Calu3 (cell line): ENCODE measurements around the gene VAX1. TPM values are rescaled to one million over a fixed set of nuclear protein-coding genes. Genes with fewer than 3 reads are reported as not detected.

ENCODE experiments used
- BruUV-seq: library from RNA; stranded (reverse); fragments of 400-500 nt; replicated peaks from 2 replicates; lab custom pipeline; 2021; lab: Mats Ljungman, UMichigan
- CTCF ChIA-PET: fragments of 300-600 bp; sonication (Branson Sonifier 250); formaldehyde crosslinking; loops from one replicate; lab custom pipeline; 2022; ENCODE audit warnings: antibody characterized with exemption; lab: Charles Lee
- DNase-seq: peaks from one replicate; pipeline ENCODE4 v3.0.0; 2022
- H3K27ac Mint-ChIP-seq: one replicate; pipeline ENCODE4 v1.8.0; 2022; ENCODE audit warnings: mixed read lengths; ENCODE audit not compliant: unreplicated experiment
- H3K27me3 Mint-ChIP-seq: one replicate; pipeline ENCODE4 v1.8.0; 2022; ENCODE audit warnings: mixed read lengths; ENCODE audit not compliant: unreplicated experiment
- H3K36me3 Mint-ChIP-seq: one replicate; pipeline ENCODE4 v1.8.0; 2022; ENCODE audit warnings: mild to moderate bottlenecking, moderate library complexity, mixed read lengths; ENCODE audit not compliant: insufficient read depth, unreplicated experiment
- H3K4me1 Mint-ChIP-seq: one replicate; pipeline ENCODE4 v1.8.0; 2022; ENCODE audit warnings: mild to moderate bottlenecking, low read depth, mixed read lengths; ENCODE audit not compliant: unreplicated experiment
- H3K4me3 Mint-ChIP-seq: one replicate; pipeline ENCODE4 v1.8.0; 2022; ENCODE audit warnings: mild to moderate bottlenecking, low read depth, moderate library complexity, mixed read lengths; ENCODE audit not compliant: unreplicated experiment
- H3K9me3 Mint-ChIP-seq: one replicate; pipeline ENCODE4 v1.8.0; 2022; ENCODE audit warnings: low read depth, mixed read lengths; ENCODE audit not compliant: unreplicated experiment
- intact Hi-C: fragments of 100-400 bp; cut with micrococcal nuclease; formaldehyde crosslinking; loops from one replicate; pipeline ENCODE4 v1.10.0; 2022; ENCODE audit not compliant: unreplicated experiment
- total RNA-seq: library from RNA; stranded (reverse); gene quantifications from 2 replicates; pipeline ENCODE4 v1.2.3, GENCODE V29; 2022
- TF ChIP-seq, protein P1 (sequence below): fragments of 200-600 bp; IDR thresholded peaks from one replicate; pipeline ENCODE4 v1.8.0; 2022; ENCODE audit warnings: antibody characterized with exemption; ENCODE audit not compliant: unreplicated experiment

VAX1 gene
- total RNA-seq, 1 experiment from 2014 or later = not detected

DNA sequence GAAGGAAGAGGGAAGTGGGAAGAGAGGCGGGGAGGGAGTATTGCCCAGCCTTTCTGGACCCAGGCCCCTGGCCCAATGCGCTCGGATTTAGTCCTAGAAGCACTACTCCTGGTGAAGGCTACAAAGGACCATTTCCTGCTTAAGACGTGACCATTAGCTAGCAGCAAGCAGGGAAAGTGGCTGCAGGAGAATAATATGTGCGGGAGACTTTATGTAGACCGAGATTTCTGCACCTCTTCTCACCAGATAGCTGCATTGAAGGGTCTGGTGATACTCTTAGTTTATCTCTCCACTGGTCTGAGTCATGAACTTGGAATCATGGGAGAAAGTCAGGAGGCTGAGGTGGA is 3.1 kb downstream of the VAX1 start:
- H3K4me1 Mint-ChIP-seq = peaks cover 13% of the 10 kb centered on the region
- H3K27me3 Mint-ChIP-seq = peaks cover 33% of the 10 kb centered on the region
- intact Hi-C loops = no loop called here
- H3K27ac Mint-ChIP-seq = no peak overlapping the region
- CTCF ChIA-PET = no interaction called here
- no peaks in the 10 kb centered on the region for H3K9me3 Mint-ChIP-seq
- no TSS peak for BruUV-seq
- no peak for DNase-seq
- TF ChIP-seq, protein P1, sequence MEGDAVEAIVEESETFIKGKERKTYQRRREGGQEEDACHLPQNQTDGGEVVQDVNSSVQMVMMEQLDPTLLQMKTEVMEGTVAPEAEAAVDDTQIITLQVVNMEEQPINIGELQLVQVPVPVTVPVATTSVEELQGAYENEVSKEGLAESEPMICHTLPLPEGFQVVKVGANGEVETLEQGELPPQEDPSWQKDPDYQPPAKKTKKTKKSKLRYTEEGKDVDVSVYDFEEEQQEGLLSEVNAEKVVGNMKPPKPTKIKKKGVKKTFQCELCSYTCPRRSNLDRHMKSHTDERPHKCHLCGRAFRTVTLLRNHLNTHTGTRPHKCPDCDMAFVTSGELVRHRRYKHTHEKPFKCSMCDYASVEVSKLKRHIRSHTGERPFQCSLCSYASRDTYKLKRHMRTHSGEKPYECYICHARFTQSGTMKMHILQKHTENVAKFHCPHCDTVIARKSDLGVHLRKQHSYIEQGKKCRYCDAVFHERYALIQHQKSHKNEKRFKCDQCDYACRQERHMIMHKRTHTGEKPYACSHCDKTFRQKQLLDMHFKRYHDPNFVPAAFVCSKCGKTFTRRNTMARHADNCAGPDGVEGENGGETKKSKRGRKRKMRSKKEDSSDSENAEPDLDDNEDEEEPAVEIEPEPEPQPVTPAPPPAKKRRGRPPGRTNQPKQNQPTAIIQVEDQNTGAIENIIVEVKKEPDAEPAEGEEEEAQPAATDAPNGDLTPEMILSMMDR = no peak
- no peak overlapping the region for H3K4me3 Mint-ChIP-seq
- H3K36me3 Mint-ChIP-seq = no peaks in the 10 kb centered on the region

DNA sequence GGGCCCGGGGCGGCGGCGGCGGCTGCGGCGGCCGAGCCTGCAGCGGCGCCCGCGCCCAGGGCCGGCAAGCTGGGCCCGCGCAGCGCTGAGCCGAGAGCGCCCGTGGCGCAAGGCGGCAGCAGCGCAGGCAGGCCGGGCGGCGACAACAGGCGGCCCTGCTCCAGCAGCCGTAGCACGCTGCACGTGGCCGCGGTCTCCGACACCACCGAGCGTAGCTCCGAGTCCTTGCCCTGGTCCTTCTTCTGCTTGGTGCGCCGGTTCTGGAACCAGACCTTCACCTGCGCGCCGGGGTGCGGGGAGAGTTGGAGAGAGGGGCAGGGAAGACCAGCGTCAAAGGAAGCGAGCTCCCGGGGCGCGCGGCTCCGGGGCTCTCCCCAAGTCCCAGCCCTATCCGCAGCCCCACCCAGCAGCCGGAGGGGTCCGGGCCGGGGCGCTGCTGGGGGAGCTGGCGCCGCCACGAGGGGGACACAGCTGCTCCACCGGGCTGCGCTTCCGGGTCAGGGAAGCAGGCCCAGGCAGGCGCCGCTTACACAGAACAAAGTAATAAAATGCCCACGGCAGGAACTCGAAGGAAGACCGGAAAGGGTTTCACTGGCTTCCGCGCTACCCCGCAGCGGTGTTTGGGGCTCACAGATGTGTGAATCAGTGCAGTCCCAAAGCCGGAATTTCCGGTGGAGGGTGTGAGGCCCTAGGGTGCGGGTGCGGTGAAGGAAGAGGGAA is 3.6 kb downstream of the VAX1 start:
- intact Hi-C loops = no loop called here
- TF ChIP-seq, protein P1 = no peak
- H3K36me3 Mint-ChIP-seq = no peaks in the 10 kb centered on the region
- no peak overlapping the region for H3K27ac Mint-ChIP-seq
- DNase-seq = no peak
- H3K4me3 Mint-ChIP-seq = no peak overlapping the region
- H3K27me3 Mint-ChIP-seq = peaks cover 38% of the 10 kb centered on the region
- BruUV-seq = no TSS peak
- H3K9me3 Mint-ChIP-seq = no peaks in the 10 kb centered on the region
- peaks cover 13% of the 10 kb centered on the region for H3K4me1 Mint-ChIP-seq
- CTCF ChIA-PET = no interaction called here

DNA sequence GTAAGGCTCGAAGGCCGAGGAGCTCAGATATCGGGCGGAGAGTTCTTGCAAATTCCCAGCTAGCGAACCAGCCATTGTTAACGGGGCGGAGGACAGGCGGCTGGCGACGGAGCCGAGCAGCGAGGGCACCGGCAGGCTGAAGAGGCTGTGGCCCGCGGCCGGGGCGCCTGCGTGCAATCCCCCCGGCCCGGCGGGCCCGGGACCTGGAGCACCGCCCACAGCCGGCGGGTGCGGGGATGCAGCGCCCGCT is 4.1 kb downstream of the VAX1 start:
- BruUV-seq = no TSS peak
- TF ChIP-seq, protein P1 = no peak
- intact Hi-C loops = no loop called here
- Mint-ChIP-seq H3K9me3 (no peaks in the 10 kb centered on the region), H3K27ac (no peak overlapping the region), H3K27me3 (peaks cover 43% of the 10 kb centered on the region), H3K4me3 (no peak overlapping the region), H3K36me3 (no peaks in the 10 kb centered on the region), H3K4me1 (peaks cover 13% of the 10 kb centered on the region)
- DNase-seq = no peak
- CTCF ChIA-PET = no interaction called here

DNA sequence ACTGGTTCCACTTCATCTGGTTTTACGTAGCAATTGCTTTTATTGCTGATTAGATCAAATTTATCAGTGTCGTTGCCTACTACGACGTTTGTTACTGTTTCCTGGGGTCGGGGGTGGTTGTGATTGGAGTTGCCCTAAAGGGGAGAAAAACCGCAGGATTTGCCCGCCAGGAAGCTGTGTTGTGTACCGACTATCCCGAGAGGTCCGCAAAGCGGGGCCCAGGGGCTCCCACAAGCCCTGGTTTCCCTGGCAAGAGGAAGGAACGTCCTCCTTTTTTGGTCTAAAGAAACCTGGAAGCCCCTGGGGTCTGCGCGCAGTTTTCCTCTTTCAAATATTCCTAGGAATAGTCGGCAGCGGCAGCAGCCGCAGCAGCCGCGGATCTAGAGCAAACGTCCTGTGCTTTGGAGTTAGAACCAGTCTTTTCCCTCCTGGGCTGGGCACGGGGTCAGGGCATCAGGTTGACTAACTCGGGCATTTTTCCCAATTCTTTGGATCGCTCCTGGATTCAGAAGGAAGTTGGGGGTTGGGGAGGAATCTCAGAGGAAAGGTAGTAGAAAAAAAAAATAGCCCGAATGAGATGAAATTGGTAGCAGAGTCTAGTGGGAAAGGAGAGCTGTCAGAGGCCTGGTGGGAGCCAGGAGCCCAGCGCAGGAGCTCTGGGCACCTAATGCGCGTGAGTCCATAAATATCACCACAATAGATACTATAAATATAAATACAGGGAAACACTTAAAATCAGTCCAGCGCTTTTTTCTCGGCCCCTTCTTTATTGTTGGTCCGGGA is 4.6 kb downstream of the VAX1 start:
- TF ChIP-seq, protein P1 = no peak
- peaks cover 45% of the 10 kb centered on the region for H3K27me3 Mint-ChIP-seq
- DNase-seq = no peak
- H3K4me3 Mint-ChIP-seq = no peak overlapping the region
- peaks cover 13% of the 10 kb centered on the region for H3K4me1 Mint-ChIP-seq
- no peak overlapping the region for H3K27ac Mint-ChIP-seq
- H3K9me3 Mint-ChIP-seq = no peaks in the 10 kb centered on the region
- CTCF ChIA-PET = no interaction called here
- H3K36me3 Mint-ChIP-seq = no peaks in the 10 kb centered on the region
- intact Hi-C loops = no loop called here
- no TSS peak for BruUV-seq
